Activated naive CD4-positive, alpha-beta T cell treated with anti-CD3 and anti-CD28 coated beads for 36 hours (primary cell): ENCODE data around the gene TIMM29. TPM values are rescaled to one million over a fixed set of nuclear protein-coding genes. Genes with fewer than 3 reads are reported as not detected.

Experiments used
- CTCF ChIA-PET: fragments of 350-600 bp; sonication (Branson Sonifier 250); formaldehyde crosslinking; loops from one replicate; lab custom pipeline; 2021; ENCODE audit warnings: antibody characterized with exemption; lab: Charles Lee
- DNase-seq: peaks from one replicate; pipeline ENCODE4 v3.0.0-alpha.2; 2020
- H3K27ac Mint-ChIP-seq: one replicate; pipeline ENCODE4 v1.8.0; 2021; ENCODE audit warnings: mild to moderate bottlenecking, mixed read lengths
- H3K27me3 Mint-ChIP-seq: one replicate; pipeline ENCODE4 v1.8.0; 2021; ENCODE audit warnings: low read depth, mixed read lengths
- H3K36me3 Mint-ChIP-seq: one replicate; pipeline ENCODE4 v1.8.0; 2021; ENCODE audit warnings: low read depth, mixed read lengths
- H3K4me1 Mint-ChIP-seq: one replicate; pipeline ENCODE4 v1.8.0; 2021; ENCODE audit warnings: low read depth, mixed read lengths
- H3K4me3 Mint-ChIP-seq: one replicate; pipeline ENCODE4 v1.8.0; 2021; ENCODE audit warnings: mild to moderate bottlenecking, moderate library complexity, mixed read lengths
- H3K9me3 Mint-ChIP-seq: one replicate; pipeline ENCODE4 v1.8.0; 2021; ENCODE audit warnings: mixed read lengths
- intact Hi-C: fragments of 100-400 bp; cut with micrococcal nuclease; formaldehyde crosslinking; loops from one replicate; pipeline ENCODE4 v1.15.1; 2023
- total RNA-seq, 2 experiments: library from RNA; stranded (reverse); gene quantifications; one replicate each; pipeline ENCODE4 v1.2.3, GENCODE V29; 2021

The TIMM29 gene
- total RNA-seq = 10 to 100 TPM; 11.0 to 12.7 TPM

- Mint-ChIP-seq H3K27ac (peak within 1 kb of the TSS; percentile 67), H3K36me3 (peaks cover 7% of the 10 kb centered on the region), H3K4me1 (peaks cover 31% of the 10 kb centered on the region), H3K9me3 (no peaks in the 10 kb centered on the region), H3K27me3 (no peaks in the 10 kb centered on the region), H3K4me3 (peak within 1 kb of the TSS; percentile 94)
- CTCF ChIA-PET = no interaction called here
- DNase-seq = peak; percentile 98
- intact Hi-C loops = loop anchor here (1.0 kb wide), 3 partner anchors 32 to 211 kb away; partner anchors contain the start of gene CARM1
Measured at GRCh38 chr19:10928563-10929401, at the start of gene TIMM29, which contains the start of gene YIPF2. Gene TIMM29 (plus strand): TSS chr19:10928811. CDS start chr19:10928823, 12 bp downstream. Gene YIPF2 (minus strand): TSS chr19:10928639. CDS start chr19:10928410, 229 bp downstream.

- CTCF ChIA-PET = interaction anchor here (0.6 to 1.0 kb wide), 1 partner anchor 17 kb away, joined by 3 to 4 read pairs; no protein-coding TSS in a partner anchor
- H3K27me3 Mint-ChIP-seq = no peaks in the 10 kb centered on the region
- peaks cover 35% of the 10 kb centered on the region for H3K4me1 Mint-ChIP-seq
- peaks cover 9% of the 10 kb centered on the region for H3K36me3 Mint-ChIP-seq
- no peak for DNase-seq
- H3K9me3 Mint-ChIP-seq = no peaks in the 10 kb centered on the region
- no peak overlapping the region for H3K27ac Mint-ChIP-seq
- no peak overlapping the region for H3K4me3 Mint-ChIP-seq
- intact Hi-C loops = no loop called here
Measured at GRCh38 chr19:10881403-10882107, 47.1 kb upstream of the TIMM29 start.

GRCh38 chr19:10882108-10882457 is 46.5 kb upstream of the TIMM29 start:
- intact Hi-C loops = no loop called here
- CTCF ChIA-PET = interaction anchor here (0.6 kb wide), 1 partner anchor 18 kb away, joined by 3 read pairs; no protein-coding TSS in a partner anchor
- Mint-ChIP-seq H3K4me1 (peaks cover 31% of the 10 kb centered on the region), H3K27me3 (no peaks in the 10 kb centered on the region), H3K4me3 (no peak overlapping the region), H3K27ac (no peak overlapping the region), H3K36me3 (peaks cover 9% of the 10 kb centered on the region), H3K9me3 (no peaks in the 10 kb centered on the region)
- DNase-seq = no peak

GRCh38 chr19:10884274-10884673 is 44.3 kb upstream of the TIMM29 start:
- CTCF ChIA-PET = no interaction called here
- Mint-ChIP-seq H3K27ac (no peak overlapping the region), H3K4me1 (peaks cover 14% of the 10 kb centered on the region), H3K9me3 (no peaks in the 10 kb centered on the region), H3K4me3 (no peak overlapping the region), H3K36me3 (peaks cover 6% of the 10 kb centered on the region), H3K27me3 (no peaks in the 10 kb centered on the region)
- no peak for DNase-seq
- intact Hi-C loops = no loop called here

GRCh38 chr19:10885201-10886169 is 43.1 kb upstream of the TIMM29 start:
- H3K27me3 Mint-ChIP-seq = no peaks in the 10 kb centered on the region
- H3K27ac Mint-ChIP-seq = no peak overlapping the region
- peaks cover 11% of the 10 kb centered on the region for H3K4me1 Mint-ChIP-seq
- no peaks in the 10 kb centered on the region for H3K9me3 Mint-ChIP-seq
- CTCF ChIA-PET = interaction anchor here (0.6 kb wide), 1 partner anchor 241 kb away, joined by 3 read pairs; no protein-coding TSS in a partner anchor
- peaks cover 3% of the 10 kb centered on the region for H3K36me3 Mint-ChIP-seq
- no peak overlapping the region for H3K4me3 Mint-ChIP-seq
- intact Hi-C loops = no loop called here
- DNase-seq = no peak

GRCh38 chr19:10887616-10888367 is 40.8 kb upstream of the TIMM29 start:
- Mint-ChIP-seq H3K36me3 (peaks cover 3% of the 10 kb centered on the region), H3K4me1 (peaks cover 8% of the 10 kb centered on the region), H3K9me3 (no peaks in the 10 kb centered on the region), H3K4me3 (no peak overlapping the region), H3K27me3 (no peaks in the 10 kb centered on the region), H3K27ac (no peak overlapping the region)
- CTCF ChIA-PET = interaction anchor here (0.5 to 1.3 kb wide), 4 partner anchors 49 to 106 kb away, joined by 3 to 8 read pairs (median 3); no protein-coding TSS in a partner anchor
- intact Hi-C loops = no loop called here
- DNase-seq = no peak

- Mint-ChIP-seq H3K4me3 (no peak overlapping the region), H3K4me1 (peaks cover 8% of the 10 kb centered on the region), H3K27ac (no peak overlapping the region), H3K9me3 (no peaks in the 10 kb centered on the region), H3K27me3 (no peaks in the 10 kb centered on the region), H3K36me3 (no peaks in the 10 kb centered on the region)
- intact Hi-C loops = no loop called here
- CTCF ChIA-PET = interaction anchor here (0.5 to 1.3 kb wide), 4 partner anchors 10 to 106 kb away, joined by 3 to 8 read pairs (median 3); no protein-coding TSS in a partner anchor
- no peak for DNase-seq
Measured at GRCh38 chr19:10888421-10888866, 40.2 kb upstream of the TIMM29 start.

GRCh38 chr19:10889880-10890279 is 38.7 kb upstream of the TIMM29 start:
- CTCF ChIA-PET = interaction anchor here (0.7 to 1.0 kb wide), 2 partner anchors 17 to 600 kb away, joined by 3 to 4 read pairs; partner anchors contain the start of gene ICAM5
- Mint-ChIP-seq H3K27me3 (no peaks in the 10 kb centered on the region), H3K9me3 (no peaks in the 10 kb centered on the region), H3K4me3 (no peak overlapping the region), H3K4me1 (peaks cover 10% of the 10 kb centered on the region), H3K27ac (no peak overlapping the region), H3K36me3 (no peaks in the 10 kb centered on the region)
- DNase-seq = no peak
- intact Hi-C loops = no loop called here

- no peak overlapping the region for H3K27ac Mint-ChIP-seq
- CTCF ChIA-PET = no interaction called here
Measured at GRCh38 chr19:10891405-10892086, 37.1 kb upstream of the TIMM29 start.

GRCh38 chr19:10892256-10892655 is 36.4 kb upstream of the TIMM29 start:
- no peaks in the 10 kb centered on the region for H3K27me3 Mint-ChIP-seq
- intact Hi-C loops = no loop called here

More at GRCh38 chr19:10891405-10892086, 37.1 kb upstream of the TIMM29 start:
- intact Hi-C loops = no loop called here
- Mint-ChIP-seq H3K36me3 (no peaks in the 10 kb centered on the region), H3K27me3 (no peaks in the 10 kb centered on the region), H3K9me3 (no peaks in the 10 kb centered on the region), H3K4me1 (peaks cover 10% of the 10 kb centered on the region), H3K4me3 (no peak overlapping the region)
- DNase-seq = no peak

More at GRCh38 chr19:10892256-10892655, 36.4 kb upstream of the TIMM29 start:
- DNase-seq = no peak
- CTCF ChIA-PET = interaction anchor here (0.6 kb wide), 1 partner anchor 410 kb away, joined by 4 read pairs; no protein-coding TSS in a partner anchor
- Mint-ChIP-seq H3K9me3 (no peaks in the 10 kb centered on the region), H3K4me3 (no peak overlapping the region), H3K27ac (no peak overlapping the region), H3K36me3 (no peaks in the 10 kb centered on the region), H3K4me1 (peaks cover 13% of the 10 kb centered on the region)
